GM23338 (cell line): ENCODE measurements around the gene CRYZL1. TPM values are rescaled to one million over a fixed set of nuclear protein-coding genes. Genes with fewer than 3 reads are reported as not detected.

Experiments
- ATAC-seq: fragments of 200-7000 bp; cut with Tn5 transposase; 3 replicates; pipeline ENCODE4 v1.9.1; 2020
- DNase-seq: peaks from one replicate; pipeline ENCODE4 v3.0.0-alpha.2; 2015; ENCODE audit warnings: low spot score
- H2AFZ ChIP-seq: fragments of 200-600 bp; sonication (generic); 2 replicates; pipeline ENCODE4 v1.8.0; 2016; ENCODE audit warnings: antibody characterized with exemption, mild to moderate bottlenecking, moderate library complexity
- H3F3A ChIP-seq: fragments of 200-600 bp; sonication (generic); replicated peaks from 2 replicates; pipeline ENCODE4 v1.8.0; 2017; ENCODE audit warnings: antibody characterized with exemption, mixed run types, low read depth
- H3K27ac ChIP-seq: fragments of 200-600 bp; sonication (generic); 2 replicates; pipeline ENCODE4 v1.6.1; 2016; ENCODE audit warnings: low read depth
- H3K27me3 ChIP-seq: fragments of 200-600 bp; sonication (generic); 2 replicates; pipeline ENCODE4 v1.8.0; 2016; ENCODE audit warnings: mild to moderate bottlenecking, mixed run types, moderate library complexity; ENCODE audit not compliant: insufficient read depth
- H3K36me3 ChIP-seq: fragments of 200-600 bp; sonication (generic); 2 replicates; pipeline ENCODE4 v1.8.0; 2016; ENCODE audit warnings: mild to moderate bottlenecking; ENCODE audit not compliant: insufficient read depth
- H3K4me1 ChIP-seq: fragments of 200-600 bp; sonication (generic); 2 replicates; pipeline ENCODE4 v1.8.0; 2016; ENCODE audit warnings: mild to moderate bottlenecking, moderate library complexity; ENCODE audit not compliant: insufficient read depth
- H3K4me2 ChIP-seq: fragments of 200-600 bp; sonication (generic); 2 replicates; pipeline ENCODE4 v1.7.1; 2017; ENCODE audit warnings: mixed run types
- H3K4me3 ChIP-seq: fragments of 200-600 bp; sonication (generic); 2 replicates; pipeline ENCODE4 v1.6.1; 2016; ENCODE audit warnings: mixed run types
- H3K79me2 ChIP-seq: fragments of 200-600 bp; sonication (generic); replicated peaks from 2 replicates; pipeline ENCODE4 v1.8.0; 2017; ENCODE audit warnings: mild to moderate bottlenecking; ENCODE audit not compliant: insufficient read depth
- H3K9me2 ChIP-seq: fragments of 200-600 bp; sonication (generic); 2 replicates; pipeline ENCODE4 v1.8.0; 2017; ENCODE audit not compliant: insufficient read depth
- H4K20me1 ChIP-seq: fragments of 200-600 bp; sonication (generic); replicated peaks from 2 replicates; pipeline ENCODE4 v1.8.0; 2017; ENCODE audit warnings: mild to moderate bottlenecking; ENCODE audit not compliant: insufficient read depth
- H3K27ac Mint-ChIP-seq: 2 replicates; pipeline ENCODE4 v1.8.0; 2020; ENCODE audit warnings: inconsistent platforms, mild to moderate bottlenecking, moderate library complexity, mixed read lengths
- H3K27me3 Mint-ChIP-seq: 3 replicates; pipeline ENCODE4 v1.8.0; 2022; ENCODE audit warnings: low read depth, mild to moderate bottlenecking, moderate library complexity, mixed read lengths, inconsistent platforms; ENCODE audit not compliant: insufficient read depth, poor library complexity
- H3K36me3 Mint-ChIP-seq: 3 replicates; pipeline ENCODE4 v1.8.0; 2021; ENCODE audit warnings: low read depth, mild to moderate bottlenecking, inconsistent platforms, moderate library complexity, mixed read lengths
- H3K4me1 Mint-ChIP-seq: 3 replicates; pipeline ENCODE4 v1.8.0; 2020; ENCODE audit warnings: mild to moderate bottlenecking, inconsistent platforms, mixed read lengths
- H3K4me3 Mint-ChIP-seq: 3 replicates; pipeline ENCODE4 v1.8.0; 2021; ENCODE audit warnings: moderate library complexity, mild to moderate bottlenecking, inconsistent platforms, mixed read lengths
- H3K9me3 Mint-ChIP-seq: 3 replicates; pipeline ENCODE4 v1.8.0; 2020; ENCODE audit warnings: moderate library complexity, mild to moderate bottlenecking, inconsistent platforms, mixed read lengths
- CREB1 ChIP-seq: fragments of 250-450 bp; sonication (Bioruptor Pico); IDR thresholded peaks from 2 replicates; pipeline ENCODE4 v1.5.0; 2020; ENCODE audit warnings: low read depth, mild to moderate bottlenecking, moderate library complexity
- EZH2 ChIP-seq: fragments of 200-600 bp; sonication (generic); IDR thresholded peaks from one replicate; pipeline ENCODE4 v1.8.0; 2017; ENCODE audit warnings: antibody characterized with exemption, mild to moderate bottlenecking, low read depth; ENCODE audit not compliant: unreplicated experiment
- EZH2phosphoT487 ChIP-seq: fragments of 200-600 bp; sonication (generic); IDR thresholded peaks from one replicate; pipeline ENCODE4 v1.8.1; 2018; ENCODE audit warnings: antibody characterized with exemption; ENCODE audit not compliant: unreplicated experiment
- JUNB ChIP-seq: IDR thresholded peaks from one replicate; pipeline ENCODE4 v1.6.1; 2016; ENCODE audit warnings: antibody characterized with exemption; ENCODE audit not compliant: unreplicated experiment
- NANOG ChIP-seq: IDR thresholded peaks from 2 replicates; pipeline ENCODE4 v1.6.1; 2016; ENCODE audit warnings: antibody characterized with exemption, borderline replicate concordance
- POLR2AphosphoS5 ChIP-seq: IDR thresholded peaks from 2 replicates; pipeline ENCODE4 v1.6.1; 2016; ENCODE audit warnings: antibody characterized with exemption, low read depth
- REST ChIP-seq: IDR thresholded peaks from one replicate; pipeline ENCODE4 v1.6.1; 2018; ENCODE audit warnings: antibody characterized with exemption; ENCODE audit not compliant: unreplicated experiment
- STAT1 ChIP-seq: IDR thresholded peaks from one replicate; pipeline ENCODE4 v1.6.1; 2016; ENCODE audit warnings: antibody characterized with exemption; ENCODE audit not compliant: unreplicated experiment
- ZNF114 ChIP-seq: fragments of 250-450 bp; sonication (Bioruptor Pico); IDR thresholded peaks from 2 replicates; pipeline ENCODE4 v1.5.0; 2020; ENCODE audit warnings: mild to moderate bottlenecking, moderate library complexity
- ZNF331 ChIP-seq: fragments of 250-450 bp; sonication (Bioruptor Pico); IDR thresholded peaks from 2 replicates; pipeline ENCODE4 v1.5.0; 2020; ENCODE audit warnings: low read depth, mild to moderate bottlenecking, moderate library complexity
- polyA plus RNA-seq: library from polyadenylated mRNA; unstranded; fragments of >200 nt; fragmentation: Nextera tagmentation; extraction: Ambion mirVana; gene quantifications from 2 replicates; pipeline ENCODE4 v1.2.1, GENCODE V29; 2016
- total RNA-seq: library from RNA; depleted of rRNA; stranded (reverse); fragments of >200 nt; shearing (Covaris generic); gene quantifications from 2 replicates; pipeline ENCODE4 v1.2.3, GENCODE V29; 2014
- TF ChIP-seq, protein P1 (sequence below): fragments of 250-450 bp; sonication (Bioruptor Pico); IDR thresholded peaks from 2 replicates; pipeline ENCODE4 v1.5.0; 2020; ENCODE audit warnings: mild to moderate bottlenecking, moderate library complexity
- TF ChIP-seq, protein P2 (sequence below), 2 experiments: fragments of 200-600 bp in 1 of 2; sonication (generic) in 1 of 2; conservative IDR thresholded peaks; 2 replicates each; pipeline versions ENCODE4 v1.5.1 to v1.6.1; 2016 to 2017; ENCODE audit warnings: antibody characterized with exemption in 2 of 2, low read depth in 2 of 2, mild to moderate bottlenecking in 2 of 2, moderate library complexity in 1 of 2
- TF ChIP-seq, protein P3 (sequence below): IDR thresholded peaks from 2 replicates; pipeline ENCODE4 v1.6.1; 2016; ENCODE audit warnings: antibody characterized with exemption

CRYZL1 gene
- total and polyA plus RNA-seq, 2 experiments from 2014 or later: 23.8 to 40.5 TPM

GRCh38 chr21:33558777-33559421 lies 82.6 kb downstream of the CRYZL1 start:
- no peaks in the 10 kb centered on the region for H3K4me1 ChIP-seq
- Mint-ChIP-seq H3K36me3 (peaks cover 86% of the 10 kb centered on the region), H3K27me3 (no peaks in the 10 kb centered on the region), H3K9me3 (no peaks in the 10 kb centered on the region), H3K4me1 (no peaks in the 10 kb centered on the region; the same call in 2 of the 3 replicates), H3K4me3 (no peak overlapping the region), H3K27ac (no peak overlapping the region)
- no peaks in the 10 kb centered on the region; the same call in 1 of the 2 replicates for H3F3A ChIP-seq
- peaks cover 83% of the 10 kb centered on the region for H3K79me2 ChIP-seq
- 0 out of 2 replicates have a peak overlapping the region, but pooled peaks have one; percentile 8 for H3K27ac ChIP-seq
- no peak for ATAC-seq
- no peak for DNase-seq
- TF ChIP-seq POLR2AphosphoS5 (no peak), ZNF331 (CRISPR knock-in tag) (no peak), JUNB (no peak), CREB1 (no peak), REST (no peak), EZH2phosphoT487 (no peak), STAT1 (no peak), NANOG (no peak), ZNF114 (CRISPR knock-in tag) (no peak), EZH2 (no peak)
- TF ChIP-seq, protein P1, sequence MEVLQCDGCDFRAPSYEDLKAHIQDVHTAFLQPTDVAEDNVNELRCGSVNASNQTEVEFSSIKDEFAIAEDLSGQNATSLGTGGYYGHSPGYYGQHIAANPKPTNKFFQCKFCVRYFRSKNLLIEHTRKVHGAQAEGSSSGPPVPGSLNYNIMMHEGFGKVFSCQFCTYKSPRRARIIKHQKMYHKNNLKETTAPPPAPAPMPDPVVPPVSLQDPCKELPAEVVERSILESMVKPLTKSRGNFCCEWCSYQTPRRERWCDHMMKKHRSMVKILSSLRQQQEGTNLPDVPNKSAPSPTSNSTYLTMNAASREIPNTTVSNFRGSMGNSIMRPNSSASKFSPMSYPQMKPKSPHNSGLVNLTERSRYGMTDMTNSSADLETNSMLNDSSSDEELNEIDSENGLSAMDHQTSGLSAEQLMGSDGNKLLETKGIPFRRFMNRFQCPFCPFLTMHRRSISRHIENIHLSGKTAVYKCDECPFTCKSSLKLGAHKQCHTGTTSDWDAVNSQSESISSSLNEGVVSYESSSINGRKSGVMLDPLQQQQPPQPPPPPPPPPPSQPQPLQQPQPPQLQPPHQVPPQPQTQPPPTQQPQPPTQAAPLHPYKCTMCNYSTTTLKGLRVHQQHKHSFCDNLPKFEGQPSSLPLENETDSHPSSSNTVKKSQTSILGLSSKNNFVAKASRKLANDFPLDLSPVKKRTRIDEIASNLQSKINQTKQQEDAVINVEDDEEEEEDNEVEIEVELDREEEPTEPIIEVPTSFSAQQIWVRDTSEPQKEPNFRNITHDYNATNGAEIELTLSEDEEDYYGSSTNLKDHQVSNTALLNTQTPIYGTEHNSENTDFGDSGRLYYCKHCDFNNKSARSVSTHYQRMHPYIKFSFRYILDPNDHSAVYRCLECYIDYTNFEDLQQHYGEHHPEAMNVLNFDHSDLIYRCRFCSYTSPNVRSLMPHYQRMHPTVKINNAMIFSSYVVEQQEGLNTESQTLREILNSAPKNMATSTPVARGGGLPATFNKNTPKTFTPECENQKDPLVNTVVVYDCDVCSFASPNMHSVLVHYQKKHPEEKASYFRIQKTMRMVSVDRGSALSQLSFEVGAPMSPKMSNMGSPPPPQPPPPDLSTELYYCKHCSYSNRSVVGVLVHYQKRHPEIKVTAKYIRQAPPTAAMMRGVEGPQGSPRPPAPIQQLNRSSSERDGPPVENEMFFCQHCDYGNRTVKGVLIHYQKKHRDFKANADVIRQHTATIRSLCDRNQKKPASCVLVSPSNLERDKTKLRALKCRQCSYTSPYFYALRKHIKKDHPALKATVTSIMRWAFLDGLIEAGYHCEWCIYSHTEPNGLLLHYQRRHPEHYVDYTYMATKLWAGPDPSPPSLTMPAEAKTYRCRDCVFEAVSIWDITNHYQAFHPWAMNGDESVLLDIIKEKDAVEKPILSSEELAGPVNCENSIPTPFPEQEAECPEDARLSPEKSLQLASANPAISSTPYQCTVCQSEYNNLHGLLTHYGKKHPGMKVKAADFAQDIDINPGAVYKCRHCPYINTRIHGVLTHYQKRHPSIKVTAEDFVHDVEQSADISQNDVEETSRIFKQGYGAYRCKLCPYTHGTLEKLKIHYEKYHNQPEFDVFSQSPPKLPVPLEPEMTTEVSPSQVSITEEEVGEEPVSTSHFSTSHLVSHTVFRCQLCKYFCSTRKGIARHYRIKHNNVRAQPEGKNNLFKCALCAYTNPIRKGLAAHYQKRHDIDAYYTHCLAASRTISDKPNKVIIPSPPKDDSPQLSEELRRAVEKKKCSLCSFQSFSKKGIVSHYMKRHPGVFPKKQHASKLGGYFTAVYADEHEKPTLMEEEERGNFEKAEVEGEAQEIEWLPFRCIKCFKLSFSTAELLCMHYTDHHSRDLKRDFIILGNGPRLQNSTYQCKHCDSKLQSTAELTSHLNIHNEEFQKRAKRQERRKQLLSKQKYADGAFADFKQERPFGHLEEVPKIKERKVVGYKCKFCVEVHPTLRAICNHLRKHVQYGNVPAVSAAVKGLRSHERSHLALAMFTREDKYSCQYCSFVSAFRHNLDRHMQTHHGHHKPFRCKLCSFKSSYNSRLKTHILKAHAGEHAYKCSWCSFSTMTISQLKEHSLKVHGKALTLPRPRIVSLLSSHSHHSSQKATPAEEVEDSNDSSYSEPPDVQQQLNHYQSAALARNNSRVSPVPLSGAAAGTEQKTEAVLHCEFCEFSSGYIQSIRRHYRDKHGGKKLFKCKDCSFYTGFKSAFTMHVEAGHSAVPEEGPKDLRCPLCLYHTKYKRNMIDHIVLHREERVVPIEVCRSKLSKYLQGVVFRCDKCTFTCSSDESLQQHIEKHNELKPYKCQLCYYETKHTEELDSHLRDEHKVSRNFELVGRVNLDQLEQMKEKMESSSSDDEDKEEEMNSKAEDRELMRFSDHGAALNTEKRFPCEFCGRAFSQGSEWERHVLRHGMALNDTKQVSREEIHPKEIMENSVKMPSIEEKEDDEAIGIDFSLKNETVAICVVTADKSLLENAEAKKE: no peak
- TF ChIP-seq, protein P2, sequence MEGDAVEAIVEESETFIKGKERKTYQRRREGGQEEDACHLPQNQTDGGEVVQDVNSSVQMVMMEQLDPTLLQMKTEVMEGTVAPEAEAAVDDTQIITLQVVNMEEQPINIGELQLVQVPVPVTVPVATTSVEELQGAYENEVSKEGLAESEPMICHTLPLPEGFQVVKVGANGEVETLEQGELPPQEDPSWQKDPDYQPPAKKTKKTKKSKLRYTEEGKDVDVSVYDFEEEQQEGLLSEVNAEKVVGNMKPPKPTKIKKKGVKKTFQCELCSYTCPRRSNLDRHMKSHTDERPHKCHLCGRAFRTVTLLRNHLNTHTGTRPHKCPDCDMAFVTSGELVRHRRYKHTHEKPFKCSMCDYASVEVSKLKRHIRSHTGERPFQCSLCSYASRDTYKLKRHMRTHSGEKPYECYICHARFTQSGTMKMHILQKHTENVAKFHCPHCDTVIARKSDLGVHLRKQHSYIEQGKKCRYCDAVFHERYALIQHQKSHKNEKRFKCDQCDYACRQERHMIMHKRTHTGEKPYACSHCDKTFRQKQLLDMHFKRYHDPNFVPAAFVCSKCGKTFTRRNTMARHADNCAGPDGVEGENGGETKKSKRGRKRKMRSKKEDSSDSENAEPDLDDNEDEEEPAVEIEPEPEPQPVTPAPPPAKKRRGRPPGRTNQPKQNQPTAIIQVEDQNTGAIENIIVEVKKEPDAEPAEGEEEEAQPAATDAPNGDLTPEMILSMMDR (conservative IDR thresholded peaks at IDR 0.05; ENCODE audit: low read depth in 2 of 2): no peak
- TF ChIP-seq, protein P3, sequence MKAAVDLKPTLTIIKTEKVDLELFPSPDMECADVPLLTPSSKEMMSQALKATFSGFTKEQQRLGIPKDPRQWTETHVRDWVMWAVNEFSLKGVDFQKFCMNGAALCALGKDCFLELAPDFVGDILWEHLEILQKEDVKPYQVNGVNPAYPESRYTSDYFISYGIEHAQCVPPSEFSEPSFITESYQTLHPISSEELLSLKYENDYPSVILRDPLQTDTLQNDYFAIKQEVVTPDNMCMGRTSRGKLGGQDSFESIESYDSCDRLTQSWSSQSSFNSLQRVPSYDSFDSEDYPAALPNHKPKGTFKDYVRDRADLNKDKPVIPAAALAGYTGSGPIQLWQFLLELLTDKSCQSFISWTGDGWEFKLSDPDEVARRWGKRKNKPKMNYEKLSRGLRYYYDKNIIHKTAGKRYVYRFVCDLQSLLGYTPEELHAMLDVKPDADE: no peak
- peaks cover 75% of the 10 kb centered on the region for H3K36me3 ChIP-seq
- H3K4me2 ChIP-seq: no peak overlapping the region
- H3K4me3 ChIP-seq: no peak overlapping the region
- no peaks in the 10 kb centered on the region for H3K27me3 ChIP-seq
- H2AFZ ChIP-seq: no peak overlapping the region
- peaks cover 46% of the 10 kb centered on the region for H4K20me1 ChIP-seq
- no peaks in the 10 kb centered on the region for H3K9me2 ChIP-seq
